ENCODE data around the gene PRKAG2.
"Not testable (repeated sequence)": the region's sequence is repeated elsewhere in the genome, so short reads cannot be mapped to it uniquely, and the experiment has no call there.

The PRKAG2 gene

DNA sequence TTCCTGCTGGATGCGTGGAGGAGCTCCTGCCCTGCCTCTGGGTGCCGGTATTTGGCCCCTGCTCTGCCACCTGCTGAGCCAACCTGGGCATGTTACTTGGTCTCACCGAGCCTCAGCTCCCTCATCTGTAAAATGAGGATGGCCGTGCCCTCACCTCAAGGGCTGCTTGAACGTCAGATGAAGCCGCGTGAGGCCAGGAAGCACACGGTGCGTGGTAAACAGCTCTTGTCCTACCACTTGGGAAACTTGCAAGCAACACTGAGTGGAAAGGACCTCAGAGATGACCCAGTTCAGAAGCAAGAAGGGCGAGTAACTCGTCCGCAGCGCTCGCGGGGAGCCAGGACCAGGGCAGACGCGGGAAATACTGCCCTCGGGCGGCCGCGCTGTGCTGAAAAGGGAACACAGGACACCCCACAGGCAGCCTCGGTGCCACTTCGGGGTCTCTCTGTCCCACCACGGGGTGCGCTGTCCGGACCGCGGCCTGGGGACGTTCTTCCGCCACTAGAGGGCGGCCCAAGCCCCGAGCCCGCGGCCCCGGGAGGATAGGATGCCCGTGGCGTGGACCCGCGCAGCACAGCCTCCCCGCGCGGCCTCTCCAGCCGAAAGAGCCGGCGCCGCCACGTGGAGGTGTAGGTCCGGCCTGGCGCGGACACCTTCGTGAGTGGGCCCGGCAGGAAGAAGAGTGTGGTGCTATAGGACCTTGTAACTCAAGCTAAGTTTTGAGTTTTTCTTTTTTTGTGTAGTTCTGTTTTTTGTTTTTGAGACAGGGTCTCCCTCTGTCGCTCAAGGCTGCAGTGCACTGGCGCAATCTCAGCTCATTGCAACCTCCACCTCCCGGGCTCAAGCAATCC lies 94.1 kb downstream of the PRKAG2 start:
- DNase-seq: peak; percentile 36 to 64 (median 45)

- DNase-seq: not testable (repeated sequence)
Observed at GRCh38 chr7:151782256-151782597, 94.7 kb downstream of the PRKAG2 start.

DNA sequence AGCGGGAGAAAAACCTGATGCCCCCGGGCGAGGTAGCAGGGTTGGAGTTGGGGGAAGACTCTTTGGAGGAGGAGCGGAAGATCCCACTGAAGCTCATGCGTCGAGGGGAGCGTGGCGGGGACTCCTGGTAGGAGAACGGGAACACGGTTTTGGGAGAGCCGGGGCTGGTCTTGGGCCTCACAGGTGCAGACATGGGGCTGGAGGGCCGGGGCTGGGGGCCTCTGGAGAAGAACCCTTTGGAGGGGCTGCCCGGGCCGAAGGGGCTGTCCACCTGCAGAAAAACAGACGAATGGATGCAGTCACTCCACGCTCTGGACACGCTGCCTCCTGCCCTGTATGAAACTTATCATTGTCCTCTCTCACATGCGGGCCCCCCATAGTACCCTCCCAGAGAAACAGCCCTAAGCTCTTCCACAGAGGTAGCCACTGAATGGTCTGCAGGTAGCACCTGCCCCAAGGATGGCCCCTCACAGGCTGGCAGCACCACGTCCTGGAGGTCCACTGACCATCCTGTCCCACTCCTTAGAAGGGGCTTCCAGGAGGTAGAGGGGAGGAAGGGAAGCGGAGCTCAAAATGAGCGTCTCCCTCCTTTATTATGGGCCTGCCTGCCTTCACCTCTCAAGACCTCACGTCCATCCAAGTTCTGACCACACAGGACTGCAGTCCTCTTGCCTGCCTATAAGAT lies 95.6 kb downstream of the PRKAG2 start:
- DNase-seq: no peak

- no peak for DNase-seq
Observed at GRCh38 chr7:151780631-151781030, 96.3 kb downstream of the PRKAG2 start.

DNA sequence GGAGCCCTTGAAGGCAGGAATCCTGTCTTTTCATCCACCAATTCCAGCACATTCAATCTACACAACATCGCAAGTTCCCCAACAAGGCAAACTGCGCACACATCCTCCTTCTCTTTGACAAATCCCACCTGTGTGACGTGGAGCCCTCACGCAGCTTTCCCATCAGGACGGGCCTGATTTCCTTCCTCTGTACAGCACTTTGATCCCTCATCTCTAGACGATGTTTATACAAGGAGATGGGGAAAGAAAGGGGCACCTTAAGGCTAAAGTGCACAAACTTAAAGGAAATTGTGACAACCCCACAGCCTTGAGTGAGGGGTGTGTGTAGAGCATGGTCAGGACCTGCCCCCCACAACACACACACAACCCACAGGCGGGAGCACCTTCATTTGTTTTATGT lies 97.2 kb downstream of the PRKAG2 start:
- DNase-seq: no peak

GRCh38 chr7:151779255-151779654 lies 97.7 kb downstream of the PRKAG2 start:
- no peak for DNase-seq

DNA sequence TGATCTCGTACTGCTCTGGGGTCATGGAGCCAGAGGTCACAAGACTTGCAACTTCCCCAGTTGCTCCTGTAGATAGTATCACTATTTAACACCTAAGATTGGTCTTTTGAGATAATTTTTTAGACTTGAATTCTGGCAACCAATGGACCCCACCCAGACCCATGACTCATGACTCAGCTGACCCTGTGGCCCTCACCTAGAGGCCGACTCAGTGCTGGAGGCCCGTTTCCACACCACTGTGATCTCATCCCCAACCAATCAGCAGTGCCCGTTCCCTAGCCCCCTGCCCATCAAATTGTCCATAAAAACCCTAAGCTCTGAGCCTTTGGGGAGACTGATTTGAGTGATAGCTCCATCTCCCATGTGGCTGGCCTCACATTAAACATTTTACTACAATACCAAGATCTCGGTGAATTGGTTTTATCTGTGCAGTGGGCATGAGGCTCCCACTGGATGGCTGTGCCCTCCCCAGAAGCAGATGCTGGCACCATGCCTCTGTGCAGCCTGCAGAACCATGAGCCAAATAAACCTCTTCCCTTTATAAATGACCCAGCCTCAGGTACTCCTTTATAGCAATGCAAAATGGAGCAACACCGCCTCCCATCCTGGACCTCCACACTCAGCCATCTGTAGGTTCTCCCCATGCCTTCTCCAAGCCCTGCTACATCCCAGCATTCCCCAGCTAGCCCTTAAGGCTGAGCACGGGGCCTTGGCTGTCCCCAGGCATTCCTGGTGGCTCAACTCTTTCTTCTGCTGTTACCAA lies 98.8 kb downstream of the PRKAG2 start:
- no peak for DNase-seq

- no peak for DNase-seq
Observed at GRCh38 chr7:151777495-151777880, 99.4 kb downstream of the PRKAG2 start.

DNA sequence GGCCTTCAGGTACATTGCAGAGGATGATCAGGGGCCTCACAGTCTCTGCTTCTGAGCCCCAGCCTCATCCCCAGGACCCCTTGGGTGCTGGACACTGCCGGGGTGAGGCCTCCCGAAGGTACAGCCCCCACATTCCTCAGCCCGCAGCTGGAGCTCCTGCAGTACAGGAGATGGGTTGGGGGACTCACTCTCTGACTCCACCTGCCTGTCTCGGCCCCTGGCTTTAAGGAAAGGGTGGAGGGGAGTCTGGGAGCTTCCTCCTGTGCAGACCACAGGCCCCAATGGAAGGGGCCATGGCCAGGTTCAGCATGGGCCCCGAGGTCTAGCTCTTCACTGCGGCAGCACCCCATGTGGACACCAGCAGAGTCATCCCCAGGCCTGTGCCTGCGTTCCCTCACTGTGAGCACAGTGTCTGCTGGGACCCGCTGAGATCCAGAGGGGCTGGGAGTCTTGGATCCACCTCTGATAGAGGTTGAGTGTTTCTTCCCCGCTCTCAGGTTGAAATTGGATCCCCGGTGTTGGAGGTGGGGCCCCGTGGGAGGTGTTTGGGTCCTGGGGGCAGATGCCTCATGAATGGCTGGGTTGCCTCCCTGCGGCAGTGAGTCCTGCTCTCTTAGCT lies 99.9 kb downstream of the PRKAG2 start:
- no peak for DNase-seq

DNA sequence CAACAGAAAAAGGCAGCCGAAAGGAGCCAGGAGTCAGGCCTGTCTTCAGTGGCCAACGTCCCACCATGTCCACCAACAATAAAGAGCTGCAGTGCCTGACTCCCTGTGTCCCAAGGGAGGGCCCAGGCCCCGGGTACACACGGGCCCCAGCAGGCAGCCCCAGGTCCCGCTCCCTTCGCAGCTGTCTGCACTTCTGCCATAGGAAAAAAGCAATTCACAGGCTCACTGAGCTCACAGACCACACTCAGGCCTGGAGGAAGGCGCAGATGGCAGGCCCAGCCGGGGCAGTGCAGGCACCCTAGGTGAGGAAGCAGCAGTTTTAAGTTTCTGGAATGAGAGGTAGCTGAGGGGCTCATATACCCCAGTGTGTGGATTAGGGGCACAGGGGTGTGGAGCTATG lies 100.5 kb downstream of the PRKAG2 start:
- DNase-seq: no peak

GRCh38 chr7:151775547-151776443 lies 101.1 kb downstream of the PRKAG2 start:
- no peak for DNase-seq

GRCh38 chr7:151774951-151775350 lies 102.0 kb downstream of the PRKAG2 start:
- DNase-seq: no peak

DNA sequence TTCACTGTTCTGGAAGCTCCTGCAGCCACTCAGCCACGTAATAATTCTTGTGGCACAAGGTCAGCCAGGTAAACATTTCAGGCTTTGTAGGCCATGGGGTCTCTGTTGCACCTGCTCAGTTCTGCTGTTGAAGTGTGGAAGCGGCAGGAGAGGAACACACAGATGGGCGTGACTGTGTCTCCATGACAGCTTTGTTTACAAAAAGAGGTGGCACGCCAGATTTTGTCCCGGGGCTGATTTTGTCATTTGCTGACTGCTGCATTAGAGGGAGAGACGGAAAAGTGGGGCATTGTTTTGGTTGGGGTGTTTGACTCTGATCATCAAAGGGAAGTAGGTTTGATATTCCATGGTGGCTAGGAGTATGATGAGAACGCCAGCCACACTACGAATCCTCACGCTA lies 103.1 kb downstream of the PRKAG2 start:
- no peak for DNase-seq

DNA sequence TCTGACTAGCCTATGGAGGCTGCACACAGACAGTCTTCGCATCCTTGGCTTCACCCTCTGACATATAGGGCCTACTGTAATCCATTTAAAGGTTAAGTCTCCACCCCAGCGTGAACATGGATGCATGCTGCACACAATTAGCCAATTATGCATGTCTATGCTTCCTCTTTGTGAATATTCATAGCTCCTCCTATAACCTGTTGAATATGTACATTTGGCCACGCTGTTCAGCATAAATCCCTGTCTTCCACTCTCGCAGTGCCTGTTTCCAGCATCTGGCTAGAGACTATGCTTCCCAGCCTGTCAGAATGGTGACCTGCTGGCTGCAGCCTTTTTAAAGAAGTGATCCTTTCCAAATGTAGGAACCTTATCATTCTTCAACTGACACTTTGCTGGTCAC lies 106.7 kb downstream of the PRKAG2 start:
- no peak for DNase-seq

- DNase-seq: peak in 2 of 5 donors; percentile 21 to 80
Observed at GRCh38 chr7:151769188-151769821, 107.6 kb downstream of the PRKAG2 start.

DNA sequence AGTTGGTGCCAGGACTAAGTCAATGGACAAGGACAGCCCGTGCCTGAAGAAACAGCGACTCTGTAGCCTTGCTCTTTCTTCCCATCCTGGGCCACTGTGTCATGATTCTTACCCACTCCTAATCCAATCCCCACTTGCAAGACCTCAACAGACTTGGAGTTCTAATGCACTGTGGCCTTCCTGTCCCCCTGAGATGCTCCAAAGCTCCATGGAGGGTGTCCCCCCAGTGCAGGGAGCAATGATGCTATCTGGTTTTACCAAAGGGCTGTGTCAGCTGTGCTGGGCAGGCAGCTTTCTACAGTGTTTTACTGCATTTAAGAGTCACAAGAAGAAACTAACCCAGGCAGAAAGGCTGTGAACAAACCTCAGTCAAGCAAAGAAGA lies 108.1 kb downstream of the PRKAG2 start:
- DNase-seq: no peak

GRCh38 chr7:151767557-151767956 lies 109.4 kb downstream of the PRKAG2 start:
- DNase-seq: peak in 1 of 5 donors; percentile 39

DNA sequence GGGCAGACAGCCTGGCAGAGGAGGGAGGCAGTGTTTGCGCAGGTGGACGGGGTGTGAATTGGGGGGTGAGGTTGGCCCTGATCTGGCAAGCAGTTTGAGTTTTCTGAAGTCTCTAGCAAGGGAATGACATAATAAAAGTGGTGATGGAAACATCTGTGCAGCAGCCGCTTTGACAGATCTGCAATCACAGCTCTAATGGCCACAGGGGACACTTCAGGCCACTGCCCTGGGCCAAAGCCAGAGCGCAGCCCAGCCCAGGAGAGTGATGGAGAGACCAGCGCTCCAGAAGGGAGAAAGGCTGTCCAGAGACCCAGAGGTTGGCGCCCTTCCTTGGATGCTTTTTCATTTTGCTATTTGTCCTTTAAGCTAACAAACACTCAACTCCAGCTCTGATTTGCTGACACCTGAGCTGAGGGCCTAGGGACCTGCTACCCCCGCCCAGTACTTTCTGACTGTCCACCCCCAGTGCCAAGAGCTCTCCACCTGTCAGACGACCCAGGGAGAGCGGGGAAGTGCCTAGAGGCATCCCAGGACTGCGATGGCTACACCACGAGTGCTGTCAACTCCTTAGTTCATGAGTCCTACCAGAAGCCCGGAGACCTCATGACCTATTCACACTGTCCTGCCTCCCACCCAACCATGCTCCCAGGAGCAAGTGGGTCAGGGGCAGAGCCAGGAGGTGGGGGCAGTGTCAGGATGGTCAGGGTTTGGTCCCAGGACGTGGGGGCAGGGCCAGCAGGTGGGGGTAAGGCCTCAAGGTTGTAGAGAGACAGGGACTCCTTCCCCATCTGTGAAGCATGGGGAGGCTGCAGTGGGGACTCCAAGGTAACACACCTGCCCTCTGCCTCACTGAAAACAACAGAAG lies 112.6 kb downstream of the PRKAG2 start:
- DNase-seq: no peak

DNA sequence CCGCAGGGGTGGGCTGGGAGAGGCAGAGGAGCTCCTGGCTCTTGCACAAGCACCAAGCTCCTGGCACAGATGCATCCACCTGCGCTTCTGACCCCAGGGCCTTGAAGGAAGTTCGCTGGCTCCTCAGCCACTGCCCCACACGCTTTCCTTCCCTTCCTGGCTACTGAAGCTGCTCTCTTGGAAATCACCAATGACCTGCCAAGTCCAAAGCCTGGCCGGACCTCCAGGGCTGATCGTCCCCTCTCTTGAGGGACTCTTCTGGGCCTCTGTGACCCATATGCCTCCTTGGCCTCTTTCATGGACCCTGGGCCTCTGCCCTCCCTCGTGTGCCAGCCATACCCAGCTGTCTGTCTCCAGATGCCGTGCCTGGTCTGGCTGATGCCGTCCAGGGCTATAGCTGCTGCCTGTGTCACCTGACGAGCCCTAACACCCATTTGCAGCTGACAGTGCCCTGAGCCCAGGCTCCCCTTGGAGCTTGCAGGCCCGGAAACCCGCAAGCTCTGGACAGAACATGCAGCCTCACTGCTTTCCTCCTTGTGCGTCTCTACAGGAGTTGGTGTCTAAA lies 113.4 kb downstream of the PRKAG2 start:
- no peak for DNase-seq

DNA sequence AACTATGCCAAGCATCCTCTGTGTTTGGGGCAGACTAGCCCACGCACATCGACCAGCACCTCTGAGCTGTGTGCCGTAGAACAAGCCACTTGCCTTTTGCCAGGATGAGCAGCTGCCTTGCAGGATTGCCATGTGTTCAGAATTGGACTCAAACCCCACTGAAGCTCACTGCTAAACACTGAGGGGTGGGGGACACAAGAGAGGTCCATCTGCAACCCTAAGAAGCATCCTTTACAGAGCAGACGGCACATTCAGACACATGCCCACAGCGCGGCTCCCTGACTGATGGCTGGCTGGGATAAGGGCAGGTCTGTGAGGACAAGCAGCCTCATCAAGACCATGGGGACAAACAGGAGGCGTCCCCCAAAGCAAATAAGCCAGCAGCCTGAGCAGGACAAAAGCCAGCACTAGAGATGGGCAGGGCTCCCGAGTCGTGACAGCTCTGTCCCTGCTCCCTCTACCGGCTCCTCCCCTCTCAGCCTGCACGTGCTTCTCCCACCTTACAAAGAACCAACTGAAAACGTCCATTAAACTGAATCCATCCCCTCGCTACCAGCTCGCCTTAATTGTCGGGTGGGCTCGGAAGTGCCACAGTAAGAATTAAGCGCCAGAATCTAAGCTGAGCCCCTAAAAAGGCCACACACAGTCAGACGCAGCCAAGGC lies 114.2 kb downstream of the PRKAG2 start:
- DNase-seq: no peak
